SU-DHL-6 (cell line): ENCODE data around the gene PTPRQ.

Experiments used
- EZH2phosphoT487 ChIP-seq: fragments of 200-600 bp; sonication (generic), shearing (Covaris generic); conservative IDR thresholded peaks from 2 replicates; pipeline ENCODE4 v1.6.1; 2018; ENCODE audit warnings: mild to moderate bottlenecking, antibody characterized with exemption, low read length, moderate library complexity, mixed read lengths
- TF ChIP-seq, protein P1 (sequence below): fragments of 200-600 bp; sonication (generic); IDR thresholded peaks from one replicate; pipeline ENCODE4 v1.5.1; 2017; ENCODE audit warnings: antibody characterized with exemption, mild to moderate bottlenecking, low read length, moderate library complexity; ENCODE audit not compliant: insufficient read depth, poor library complexity, severe bottlenecking

GRCh38 chr12:80576641-80577418 lies 132.8 kb downstream of the PTPRQ start:
- TF ChIP-seq, protein P1, sequence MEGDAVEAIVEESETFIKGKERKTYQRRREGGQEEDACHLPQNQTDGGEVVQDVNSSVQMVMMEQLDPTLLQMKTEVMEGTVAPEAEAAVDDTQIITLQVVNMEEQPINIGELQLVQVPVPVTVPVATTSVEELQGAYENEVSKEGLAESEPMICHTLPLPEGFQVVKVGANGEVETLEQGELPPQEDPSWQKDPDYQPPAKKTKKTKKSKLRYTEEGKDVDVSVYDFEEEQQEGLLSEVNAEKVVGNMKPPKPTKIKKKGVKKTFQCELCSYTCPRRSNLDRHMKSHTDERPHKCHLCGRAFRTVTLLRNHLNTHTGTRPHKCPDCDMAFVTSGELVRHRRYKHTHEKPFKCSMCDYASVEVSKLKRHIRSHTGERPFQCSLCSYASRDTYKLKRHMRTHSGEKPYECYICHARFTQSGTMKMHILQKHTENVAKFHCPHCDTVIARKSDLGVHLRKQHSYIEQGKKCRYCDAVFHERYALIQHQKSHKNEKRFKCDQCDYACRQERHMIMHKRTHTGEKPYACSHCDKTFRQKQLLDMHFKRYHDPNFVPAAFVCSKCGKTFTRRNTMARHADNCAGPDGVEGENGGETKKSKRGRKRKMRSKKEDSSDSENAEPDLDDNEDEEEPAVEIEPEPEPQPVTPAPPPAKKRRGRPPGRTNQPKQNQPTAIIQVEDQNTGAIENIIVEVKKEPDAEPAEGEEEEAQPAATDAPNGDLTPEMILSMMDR: no peak
- TF ChIP-seq EZH2phosphoT487: no peak
